Neuronal stem cell (in vitro differentiated cells): ENCODE results near the gene RBBP7. TPM values are rescaled to one million over a fixed set of nuclear protein-coding genes. Genes with fewer than 3 reads are reported as not detected.

ENCODE experiments used
- DNase-seq: peaks from one replicate; pipeline ENCODE4 v3.0.0-alpha.2; 2013; ENCODE audit warnings: low spot score
- H2AFZ ChIP-seq: one replicate; pipeline ENCODE4 v1.6.1; 2013; ENCODE audit warnings: mild to moderate bottlenecking, low read length, inconsistent platforms
- H2AK5ac ChIP-seq: 2 replicates; pipeline ENCODE4 v1.6.1; 2013; ENCODE audit warnings: low read depth, mild to moderate bottlenecking, inconsistent platforms, low read length, moderate library complexity, mixed read lengths
- H2BK120ac ChIP-seq: 2 replicates; pipeline ENCODE4 v1.6.1; 2013; ENCODE audit warnings: low read depth, mild to moderate bottlenecking, inconsistent platforms, low read length, moderate library complexity, mixed read lengths
- H2BK12ac ChIP-seq: one replicate; pipeline ENCODE4 v1.6.1; 2013; ENCODE audit warnings: low read length, inconsistent platforms
- H2BK15ac ChIP-seq: 2 replicates; pipeline ENCODE4 v1.6.1; 2013; ENCODE audit warnings: mild to moderate bottlenecking, low read length, inconsistent platforms, mixed read lengths
- H2BK5ac ChIP-seq: one replicate; pipeline ENCODE4 v1.6.1; 2013; ENCODE audit warnings: inconsistent platforms, mild to moderate bottlenecking, low read length, moderate library complexity
- H3K14ac ChIP-seq: one replicate; pipeline ENCODE4 v1.6.1; 2013; ENCODE audit warnings: low read length, inconsistent platforms
- H3K18ac ChIP-seq: 2 replicates; pipeline ENCODE4 v1.6.1; 2013; ENCODE audit warnings: low read length, inconsistent platforms
- H3K23ac ChIP-seq: 2 replicates; pipeline ENCODE4 v1.6.1; 2013; ENCODE audit warnings: low read depth, mild to moderate bottlenecking, mixed read lengths, low read length, inconsistent platforms; ENCODE audit not compliant: poor library complexity
- H3K27ac ChIP-seq: replicated peaks from 3 replicates; pipeline ENCODE4 v1.5.1; 2013; ENCODE audit warnings: low read length, inconsistent platforms
- H3K27me3 ChIP-seq, 3 experiments: 2 replicates each; pipeline ENCODE4 v1.6.1; 2013; ENCODE audit warnings: low read length in 3 of 3, mild to moderate bottlenecking in 2 of 3, inconsistent platforms in 1 of 3, low read depth in 1 of 3, mixed read lengths in 1 of 3, moderate library complexity in 1 of 3; ENCODE audit not compliant: control insufficient read depth in 3 of 3, insufficient read depth in 3 of 3
- H3K36me3 ChIP-seq, 2 donors: replicated peaks in 1 of 2; 2 replicates each; pipeline ENCODE4 v1.6.1; 2013; ENCODE audit warnings: low read length in 2 of 2; ENCODE audit not compliant: control insufficient read depth in 2 of 2, insufficient read depth in 2 of 2
- H3K4ac ChIP-seq: 2 replicates; pipeline ENCODE4 v1.6.1; 2013; ENCODE audit warnings: inconsistent platforms, mild to moderate bottlenecking, low read length, moderate library complexity
- H3K4me1 ChIP-seq, 2 donors: 1 replicate in 1 of 2; 2 replicates in 1 of 2; pipeline ENCODE4 v1.6.1; 2013; ENCODE audit warnings: low read length in 2 of 2, low read depth in 1 of 2; ENCODE audit not compliant: control insufficient read depth in 2 of 2, insufficient read depth in 1 of 2
- H3K4me2 ChIP-seq: one replicate; pipeline ENCODE4 v1.6.1; 2013; ENCODE audit warnings: mild to moderate bottlenecking, low read length, inconsistent platforms; ENCODE audit not compliant: insufficient read depth, poor library complexity, severe bottlenecking
- H3K4me3 ChIP-seq, 2 donors: 2 replicates each; pipeline ENCODE4 v1.5.1; 2013; ENCODE audit warnings: low read length in 2 of 2, mild to moderate bottlenecking in 2 of 2, inconsistent platforms in 1 of 2, moderate library complexity in 1 of 2
- H3K79me1 ChIP-seq: one replicate; pipeline ENCODE4 v1.6.1; 2013; ENCODE audit warnings: low read depth, mild to moderate bottlenecking, inconsistent platforms, low read length, moderate library complexity
- H3K9ac ChIP-seq: one replicate; pipeline ENCODE4 v1.6.1; 2013; ENCODE audit warnings: mild to moderate bottlenecking, low read depth, low read length, inconsistent platforms; ENCODE audit not compliant: poor library complexity
- H3K9me3 ChIP-seq, 2 donors: replicated peaks in 1 of 2; 2 replicates each; pipeline versions ENCODE3 to v1.6.1; 2013; ENCODE audit warnings: low read length in 2 of 2, mild to moderate bottlenecking in 2 of 2, inconsistent platforms in 1 of 2, low read depth in 1 of 2, mixed read lengths in 1 of 2, moderate library complexity in 1 of 2; ENCODE audit not compliant: control insufficient read depth in 2 of 2, insufficient read depth in 1 of 2
- H4K8ac ChIP-seq: one replicate; pipeline ENCODE4 v1.6.1; 2013; ENCODE audit warnings: low read depth, mild to moderate bottlenecking, inconsistent platforms, low read length, moderate library complexity
- H4K91ac ChIP-seq: one replicate; pipeline ENCODE4 v1.6.1; 2013; ENCODE audit warnings: low read length, low read depth, mild to moderate bottlenecking, inconsistent platforms; ENCODE audit not compliant: poor library complexity
- WGBS, 2 donors: extraction: QIAGEN DNeasy Blood & Tissue Kit; methylation state at CpG; one replicate each; pipeline ENCODE4 v1.1.7; 2013; ENCODE audit warnings: missing lambda C conversion rate in 2 of 2, mixed read lengths in 1 of 2; ENCODE audit not compliant: insufficient read length in 2 of 2, insufficient replicate concordance in 1 of 2; ENCODE audit errors: extremely low coverage in 2 of 2; 5-methylcytosine and 5-hydroxymethylcytosine counted together
- polyA plus RNA-seq, 2 experiments: library from polyadenylated mRNA; stranded (reverse); fragments of 200-250 nt; gene quantifications; one replicate each; pipeline ENCODE4 v1.2.3, GENCODE V29; 2013

The RBBP7 gene
- polyA plus RNA-seq (2013, experiment 1 of 2) = 200 TPM
- polyA plus RNA-seq (2013, experiment 2 of 2) = 200 TPM

- H3K4ac ChIP-seq = no peak within 1 kb of the TSS
- H3K27me3 ChIP-seq = peaks cover 0 to 45% (median 0%) of the 10 kb centered on the region in 3 experiments
- peaks cover 3 to 36% of the 10 kb centered on the region in 2 donors for H3K36me3 ChIP-seq
- H2AK5ac ChIP-seq = no peak within 1 kb of the TSS
- no peak within 1 kb of the TSS for H4K8ac ChIP-seq
- H3K27ac ChIP-seq = peak within 1 kb of the TSS; percentile 97
- H3K18ac ChIP-seq = peak within 1 kb of the TSS; percentile 97
- H3K9ac ChIP-seq = peak within 1 kb of the TSS; percentile 81
- H3K4me1 ChIP-seq = no peaks in the 10 kb centered on the region
- WGBS, 2 donors = no CpG with 5 or more reads among the region's 84 CpGs
- no peak within 1 kb of the TSS for H2BK15ac ChIP-seq
- peak within 1 kb of the TSS; percentile 97 for H3K4me3 ChIP-seq
- peak within 1 kb of the TSS; percentile 39 for H2BK5ac ChIP-seq
- H2BK120ac ChIP-seq = no peak within 1 kb of the TSS
- no peak within 1 kb of the TSS for H2BK12ac ChIP-seq
- H3K23ac ChIP-seq = no peak within 1 kb of the TSS
- peak within 1 kb of the TSS; percentile 62 for H3K4me2 ChIP-seq
- no peaks in the 10 kb centered on the region for H3K9me3 ChIP-seq
- DNase-seq = peak; percentile 85
- peak within 1 kb of the TSS; percentile 89 for H3K14ac ChIP-seq
- H3K79me1 ChIP-seq = no peaks in the 10 kb centered on the region
- peak within 1 kb of the TSS; percentile 95 for H2AFZ ChIP-seq
- no peak within 1 kb of the TSS for H4K91ac ChIP-seq
These were observed at the start of gene RBBP7 for GRCh38 chrX:16870095-16870861. RBBP7 (minus strand) TSS chrX:16870362; CDS start chrX:16870053, 309 bp downstream.

GRCh38 chrX:16918979-16919378 is 48.8 kb upstream of the RBBP7 start:
- no peak overlapping the region for H3K4ac ChIP-seq
- H3K9me3 ChIP-seq = no peaks in the 10 kb centered on the region
- no peak overlapping the region for H2BK120ac ChIP-seq
- H4K91ac ChIP-seq = no peak overlapping the region
- no peak overlapping the region for H3K23ac ChIP-seq
- H3K14ac ChIP-seq = no peak overlapping the region
- H3K79me1 ChIP-seq = no peaks in the 10 kb centered on the region
- H2BK12ac ChIP-seq = no peak overlapping the region
- no peak overlapping the region for H2BK5ac ChIP-seq
- H2AK5ac ChIP-seq = no peak overlapping the region
- H3K4me3 ChIP-seq = no peak overlapping the region
- H2BK15ac ChIP-seq = no peak overlapping the region
- DNase-seq = no peak
- no peaks in the 10 kb centered on the region for H3K36me3 ChIP-seq
- H3K27me3 ChIP-seq = peaks cover 0 to 48% (median 0%) of the 10 kb centered on the region in 3 experiments
- no peak overlapping the region for H3K27ac ChIP-seq
- no peak overlapping the region for H3K18ac ChIP-seq
- H4K8ac ChIP-seq = no peak overlapping the region
- H3K9ac ChIP-seq = no peak overlapping the region
- no peak overlapping the region for H2AFZ ChIP-seq
- H3K4me2 ChIP-seq = no peak overlapping the region
- H3K4me1 ChIP-seq = no peaks in the 10 kb centered on the region

GRCh38 chrX:16917120-16917519 is 47.0 kb upstream of the RBBP7 start:
- H2BK5ac ChIP-seq = no peak overlapping the region
- no peak overlapping the region for H3K4ac ChIP-seq
- H3K79me1 ChIP-seq = no peaks in the 10 kb centered on the region
- no peaks in the 10 kb centered on the region for H3K4me1 ChIP-seq
- no peak overlapping the region for H3K27ac ChIP-seq
- H4K8ac ChIP-seq = no peak overlapping the region
- no peak overlapping the region for H2AK5ac ChIP-seq
- no peak for DNase-seq
- no peak overlapping the region for H2BK120ac ChIP-seq
- H3K9ac ChIP-seq = no peak overlapping the region
- H3K4me3 ChIP-seq = no peak overlapping the region
- no peak overlapping the region for H3K4me2 ChIP-seq
- H3K23ac ChIP-seq = no peak overlapping the region
- H3K18ac ChIP-seq = no peak overlapping the region
- H3K36me3 ChIP-seq = no peaks in the 10 kb centered on the region
- peaks cover 0 to 53% (median 0%) of the 10 kb centered on the region in 3 experiments for H3K27me3 ChIP-seq
- no peaks in the 10 kb centered on the region for H3K9me3 ChIP-seq
- no peak overlapping the region for H2AFZ ChIP-seq
- H3K14ac ChIP-seq = no peak overlapping the region
- no peak overlapping the region for H2BK12ac ChIP-seq
- H4K91ac ChIP-seq = no peak overlapping the region
- no CpG with 5 or more reads among the region's 6 CpGs for WGBS, 2 donors
- no peak overlapping the region for H2BK15ac ChIP-seq

DNA sequence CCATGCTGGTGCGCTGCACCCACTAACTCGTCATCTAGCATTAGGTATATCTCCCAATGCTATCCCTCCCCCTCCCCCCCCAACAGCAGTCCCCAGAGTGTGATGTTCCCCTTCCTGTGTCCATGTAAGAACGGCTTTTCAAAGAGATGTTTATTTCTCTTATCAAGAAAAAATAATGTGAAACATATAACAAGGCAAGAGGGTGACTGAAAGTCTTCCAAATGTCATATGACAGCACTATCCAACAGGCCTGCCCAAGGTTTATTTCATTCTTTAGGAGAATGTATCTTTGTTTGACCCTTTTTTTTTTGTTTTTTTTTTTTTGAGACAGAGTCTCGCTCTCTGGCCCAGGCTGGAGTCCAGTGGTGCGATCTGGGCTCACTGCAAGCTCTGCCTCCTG is 46.4 kb upstream of the RBBP7 start:
- Histone ChIP-seq H4K91ac (no peak overlapping the region), H3K79me1 (no peaks in the 10 kb centered on the region), H3K27me3 (peaks cover 0 to 53% (median 0%) of the 10 kb centered on the region in 3 experiments), H4K8ac (no peak overlapping the region), H2BK15ac (no peak overlapping the region), H2AFZ (no peak overlapping the region), H3K4me1 (no peaks in the 10 kb centered on the region), H3K14ac (no peak overlapping the region), H3K4ac (no peak overlapping the region), H2BK120ac (no peak overlapping the region), H3K4me2 (no peak overlapping the region), H3K9ac (no peak overlapping the region), H3K9me3 (no peaks in the 10 kb centered on the region), H3K23ac (no peak overlapping the region), H2AK5ac (no peak overlapping the region), H3K4me3 (no peak overlapping the region), H2BK12ac (no peak overlapping the region), H3K27ac (no peak overlapping the region), H2BK5ac (no peak overlapping the region), H3K36me3 (no peaks in the 10 kb centered on the region), H3K18ac (no peak overlapping the region)
- DNase-seq = no peak
- WGBS, 2 donors = no CpG with 5 or more reads among the region's 5 CpGs
